ENCODE measurements around the gene RGMA.

The RGMA gene

DNA sequence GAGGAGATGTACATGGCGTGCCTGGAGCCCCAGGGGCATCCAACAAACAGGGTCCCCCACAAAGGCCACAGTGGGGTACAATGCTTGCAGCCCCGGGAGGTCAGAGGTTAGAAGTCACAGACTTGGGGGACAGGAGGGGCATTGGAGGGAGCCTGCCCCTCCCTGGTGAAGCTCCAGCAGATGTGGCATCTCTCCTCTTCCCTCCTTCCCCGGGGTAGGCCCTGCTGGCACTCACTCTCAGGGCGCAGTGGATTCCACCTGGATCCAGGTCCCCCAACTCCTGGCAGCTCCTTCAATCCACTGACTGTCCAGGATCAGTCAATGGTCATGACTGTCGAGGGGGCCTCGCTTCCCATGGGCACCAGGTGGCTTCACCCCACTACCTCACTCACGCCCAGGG, 32.2 kb downstream of the RGMA start:
- Histone ChIP-seq H3K36me3 (peaks cover 5 to 24% (median 12%) of the 10 kb centered on the region in 3 donors), H3K4me3 (no peak overlapping the region), H3K4me1 (peaks cover 0 to 25% (median 9%) of the 10 kb centered on the region in 4 donors), H3K27ac (no peak overlapping the region), H3K27me3 (no peaks in the 10 kb centered on the region), H3K9me3 (no peaks in the 10 kb centered on the region)
- no peak for TF ChIP-seq CTCF (IDR thresholded peaks at IDR 0.05)
- intact Hi-C loops (cut with DNase I; ENCODE audit: low total_unique reads) = no loop called here
- DNase-seq = no peak

- Histone ChIP-seq H3K4me3 (no peak overlapping the region), H3K27ac (no peak overlapping the region), H3K9me3 (no peaks in the 10 kb centered on the region), H3K27me3 (no peaks in the 10 kb centered on the region), H3K4me1 (peaks cover 0 to 29% (median 0%) of the 10 kb centered on the region in 4 donors), H3K36me3 (peaks cover 12 to 40% (median 29%) of the 10 kb centered on the region in 3 donors)
- DNase-seq = no peak
- intact Hi-C loops (cut with DNase I; ENCODE audit: low total_unique reads) = no loop called here
- TF ChIP-seq CTCF (IDR thresholded peaks at IDR 0.05) = no peak
Observed at GRCh38 chr15:93055211-93055610, 33.8 kb downstream of the RGMA start.

DNA sequence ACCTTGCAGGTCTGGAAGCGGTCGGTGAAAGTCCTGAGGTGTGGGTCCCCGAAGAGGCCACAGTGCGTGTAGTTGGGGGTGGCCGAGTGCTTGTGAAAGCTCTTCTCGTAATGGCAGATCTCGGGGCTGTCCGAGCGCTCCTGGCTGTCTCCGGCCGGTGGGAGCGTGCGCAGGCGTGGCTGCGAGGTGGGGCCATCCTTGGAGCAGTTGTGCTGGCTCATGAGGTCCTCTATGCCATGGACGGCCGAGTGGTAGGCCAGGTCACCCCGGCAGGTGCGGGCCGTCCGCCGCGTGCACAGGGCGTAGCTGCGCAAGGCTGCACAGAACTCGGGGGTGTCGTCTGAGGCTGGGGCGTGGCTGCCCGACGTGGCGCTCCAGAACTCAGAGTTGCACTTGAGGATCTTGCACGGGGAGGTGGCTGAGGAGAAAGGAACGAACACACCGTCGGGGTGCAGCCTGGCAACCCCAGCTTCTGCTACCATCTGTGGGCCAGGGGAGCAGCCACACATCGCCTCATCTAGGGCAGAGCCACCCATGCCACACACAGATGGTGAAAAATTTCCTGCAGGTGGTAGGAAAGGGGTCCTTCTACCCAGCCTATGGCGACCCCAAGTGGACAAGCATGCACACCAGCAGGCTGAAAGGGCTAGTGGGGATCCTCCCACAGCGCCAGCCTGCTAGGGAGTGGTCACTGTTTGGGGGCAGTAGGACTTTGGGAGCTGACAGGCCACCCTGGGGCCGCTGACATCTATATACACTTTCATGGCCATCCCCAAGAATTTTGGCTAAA, 36.7 kb downstream of the RGMA start:
- Histone ChIP-seq H3K36me3 (peaks cover 18 to 69% (median 51%) of the 10 kb centered on the region in 3 donors), H3K4me1 (peaks cover 0 to 44% (median 0%) of the 10 kb centered on the region in 4 donors), H3K9me3 (no peaks in the 10 kb centered on the region), H3K27me3 (no peaks in the 10 kb centered on the region), H3K4me3 (no peak overlapping the region), H3K27ac (no peak overlapping the region)
- no peak for DNase-seq
- intact Hi-C loops (cut with DNase I; ENCODE audit: low total_unique reads) = no loop called here
- no peak for TF ChIP-seq CTCF (IDR thresholded peaks at IDR 0.05)

DNA sequence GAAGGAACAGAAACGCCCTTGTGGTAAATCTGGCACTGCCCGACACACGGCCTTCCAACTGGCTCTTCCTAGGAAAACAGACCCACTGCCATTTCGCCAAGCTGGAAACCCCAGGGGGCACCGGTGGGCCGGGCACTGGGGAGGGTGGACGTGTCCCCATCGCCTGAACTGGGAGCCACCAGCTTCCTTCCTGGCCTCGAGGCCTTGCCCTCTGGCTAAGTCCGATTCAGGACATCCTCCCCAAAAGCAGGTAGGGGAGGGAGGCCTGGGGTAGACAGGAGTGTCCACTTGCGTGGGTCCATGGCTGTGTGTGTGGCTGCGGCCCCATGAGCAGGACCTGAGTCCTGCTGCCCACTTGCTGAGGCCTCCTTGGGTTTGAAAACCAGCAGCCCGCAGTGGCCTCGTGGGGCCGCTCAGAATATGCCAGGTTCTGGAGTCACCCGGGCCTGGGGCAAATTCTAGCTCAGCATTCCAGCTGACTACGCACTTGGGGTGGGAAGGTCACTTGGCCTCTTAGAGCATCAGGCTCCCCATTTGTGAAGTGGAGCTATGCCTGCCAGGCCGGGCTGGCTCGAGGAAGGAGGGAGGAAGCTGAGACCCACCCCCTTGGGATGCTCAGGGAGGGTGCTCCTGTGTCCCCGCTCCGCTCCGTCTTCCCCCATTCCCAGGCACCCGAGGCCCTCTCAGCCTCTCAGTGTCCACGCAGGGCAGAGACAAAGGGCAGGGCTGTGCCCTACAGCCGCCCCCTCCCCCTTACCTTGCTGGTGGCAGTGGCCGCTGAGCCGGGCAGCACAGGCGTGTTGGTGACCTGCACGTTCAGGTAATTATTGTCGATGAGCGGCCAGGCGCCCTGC, 37.5 kb downstream of the RGMA start:
- intact Hi-C loops (cut with DNase I; ENCODE audit: low total_unique reads) = no loop called here
- no peak for DNase-seq
- no peak for TF ChIP-seq CTCF (IDR thresholded peaks at IDR 0.05)
- Histone ChIP-seq H3K4me1 (peaks cover 0 to 44% (median 0%) of the 10 kb centered on the region in 4 donors), H3K36me3 (peaks cover 26 to 77% (median 59%) of the 10 kb centered on the region in 3 donors), H3K4me3 (no peak overlapping the region), H3K9me3 (peaks cover 0 to 7% (median 2%) of the 10 kb centered on the region in 3 donors), H3K27me3 (no peaks in the 10 kb centered on the region), H3K27ac (no peak overlapping the region)

DNA sequence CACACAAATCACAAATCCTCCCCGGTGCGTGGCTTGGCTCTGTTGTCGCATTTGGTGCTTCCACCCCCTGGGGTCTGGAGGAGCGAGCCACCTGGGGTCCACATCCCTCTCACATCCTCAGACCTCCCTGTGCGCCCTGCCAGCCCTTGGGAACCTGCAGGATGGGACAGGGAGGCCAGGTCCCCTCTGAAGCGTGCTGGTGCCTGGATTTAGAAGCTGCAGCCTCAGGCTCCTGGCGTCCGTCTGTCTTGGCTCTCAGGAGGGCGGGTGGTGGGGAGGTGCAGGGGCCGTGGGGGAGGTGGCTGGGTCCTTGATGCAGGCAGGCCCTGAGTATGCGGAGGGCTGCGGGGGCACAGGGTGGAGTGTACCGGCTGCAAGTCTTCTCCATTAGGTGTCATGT, 38.4 kb downstream of the RGMA start:
- no peak overlapping the region for H3K27ac ChIP-seq
- DNase-seq = no peak
- H3K4me3 ChIP-seq = no peak overlapping the region
- H3K9me3 ChIP-seq = peaks cover 0 to 13% (median 9%) of the 10 kb centered on the region in 3 donors
- H3K4me1 ChIP-seq = peaks cover 0 to 44% (median 0%) of the 10 kb centered on the region in 4 donors
- peaks cover 34 to 85% (median 67%) of the 10 kb centered on the region in 3 donors for H3K36me3 ChIP-seq
- no peak for TF ChIP-seq CTCF (IDR thresholded peaks at IDR 0.05)
- intact Hi-C loops (cut with DNase I; ENCODE audit: low total_unique reads) = no loop called here
- H3K27me3 ChIP-seq = no peaks in the 10 kb centered on the region
